Activated T-cell treated with anti-CD3 and anti-CD28 coated beads, Interleukin-2, amount 50 U/mL, for 24 hours (primary cell): ENCODE measurements around the gene NTNG1.

Experiments used
- DNase-seq: peaks from one replicate; pipeline ENCODE4 v3.0.0-alpha.2; 2020
- H3K27ac Mint-ChIP-seq: 2 replicates; pipeline ENCODE4 v1.8.0; 2020; ENCODE audit warnings: mild to moderate bottlenecking, mixed read lengths
- H3K27me3 Mint-ChIP-seq: 2 replicates; pipeline ENCODE4 v1.8.0; 2020; ENCODE audit warnings: mixed read lengths
- H3K36me3 Mint-ChIP-seq: 2 replicates; pipeline ENCODE4 v1.8.0; 2020; ENCODE audit warnings: low read depth, mixed read lengths
- H3K4me1 Mint-ChIP-seq: 2 replicates; pipeline ENCODE4 v1.8.0; 2020; ENCODE audit warnings: low read depth, mixed read lengths
- H3K4me3 Mint-ChIP-seq: 2 replicates; pipeline ENCODE4 v1.8.0; 2020; ENCODE audit warnings: mild to moderate bottlenecking, moderate library complexity, mixed read lengths
- H3K9me3 Mint-ChIP-seq: 2 replicates; pipeline ENCODE4 v1.8.0; 2020; ENCODE audit warnings: mixed read lengths

Gene NTNG1

GRCh38 chr1:107525145-107525544 is 384.3 kb downstream of the NTNG1 start:
- H3K27me3 Mint-ChIP-seq: peaks cover 15% of the 10 kb centered on the region
- H3K4me1 Mint-ChIP-seq: no peaks in the 10 kb centered on the region
- H3K4me3 Mint-ChIP-seq: no peak overlapping the region
- no peaks in the 10 kb centered on the region for H3K9me3 Mint-ChIP-seq
- no peak overlapping the region for H3K27ac Mint-ChIP-seq
- no peak for DNase-seq
- H3K36me3 Mint-ChIP-seq: no peaks in the 10 kb centered on the region

GRCh38 chr1:107525961-107526360 is 385.1 kb downstream of the NTNG1 start:
- Mint-ChIP-seq H3K27ac (no peak overlapping the region), H3K27me3 (peaks cover 20% of the 10 kb centered on the region), H3K4me3 (no peak overlapping the region), H3K4me1 (no peaks in the 10 kb centered on the region), H3K36me3 (no peaks in the 10 kb centered on the region), H3K9me3 (no peaks in the 10 kb centered on the region)
- DNase-seq: no peak

- H3K27me3 Mint-ChIP-seq: peaks cover 20% of the 10 kb centered on the region
- H3K36me3 Mint-ChIP-seq: no peaks in the 10 kb centered on the region
- H3K4me1 Mint-ChIP-seq: no peaks in the 10 kb centered on the region
- DNase-seq: no peak
- H3K4me3 Mint-ChIP-seq: no peak overlapping the region
- H3K9me3 Mint-ChIP-seq: no peaks in the 10 kb centered on the region
- no peak overlapping the region for H3K27ac Mint-ChIP-seq
These were observed 385.8 kb downstream of the NTNG1 start for GRCh38 chr1:107526524-107527198.

GRCh38 chr1:107529511-107530149 is 388.8 kb downstream of the NTNG1 start:
- H3K4me3 Mint-ChIP-seq: no peak overlapping the region
- H3K36me3 Mint-ChIP-seq: no peaks in the 10 kb centered on the region
- no peak overlapping the region for H3K27ac Mint-ChIP-seq
- H3K9me3 Mint-ChIP-seq: no peaks in the 10 kb centered on the region
- no peak for DNase-seq
- H3K27me3 Mint-ChIP-seq: peaks cover 20% of the 10 kb centered on the region
- no peaks in the 10 kb centered on the region for H3K4me1 Mint-ChIP-seq

- H3K36me3 Mint-ChIP-seq: no peaks in the 10 kb centered on the region
- no peaks in the 10 kb centered on the region for H3K4me1 Mint-ChIP-seq
- H3K27ac Mint-ChIP-seq: no peak overlapping the region
- H3K27me3 Mint-ChIP-seq: peaks cover 20% of the 10 kb centered on the region
- H3K4me3 Mint-ChIP-seq: no peak overlapping the region
- H3K9me3 Mint-ChIP-seq: no peaks in the 10 kb centered on the region
- no peak for DNase-seq
These were observed 389.7 kb downstream of the NTNG1 start for GRCh38 chr1:107530543-107530942.

GRCh38 chr1:107531065-107531908 is 390.4 kb downstream of the NTNG1 start:
- no peak for DNase-seq
- H3K27ac Mint-ChIP-seq: no peak overlapping the region
- no peaks in the 10 kb centered on the region for H3K4me1 Mint-ChIP-seq
- H3K27me3 Mint-ChIP-seq: peaks cover 20% of the 10 kb centered on the region
- no peaks in the 10 kb centered on the region for H3K36me3 Mint-ChIP-seq
- no peak overlapping the region for H3K4me3 Mint-ChIP-seq
- H3K9me3 Mint-ChIP-seq: no peaks in the 10 kb centered on the region

- H3K4me1 Mint-ChIP-seq: no peaks in the 10 kb centered on the region
These were observed 391.5 kb downstream of the NTNG1 start for GRCh38 chr1:107532318-107532717.

More at GRCh38 chr1:107532318-107532717, 391.5 kb downstream of the NTNG1 start:
- Mint-ChIP-seq H3K27me3 (peaks cover 20% of the 10 kb centered on the region), H3K4me3 (no peak overlapping the region), H3K9me3 (no peaks in the 10 kb centered on the region), H3K27ac (no peak overlapping the region), H3K36me3 (no peaks in the 10 kb centered on the region)
- DNase-seq: no peak
